OCI-LY7 (cell line): ENCODE data around the gene PLEKHH2. TPM values are rescaled to one million over a fixed set of nuclear protein-coding genes. Genes with fewer than 3 reads are reported as not detected.

ENCODE experiments used
- Bru-seq: library from RNA; stranded (reverse); fragments of 400-500 nt; gene quantifications from one replicate; lab custom pipeline; 2021; lab: Mats Ljungman, UMichigan
- BruChase-seq, 2 experiments: library from RNA; stranded (reverse); fragments of 400-500 nt; gene quantifications; one replicate each; lab custom pipeline; 2021; lab: Mats Ljungman, UMichigan
- BruUV-seq: library from RNA; stranded (reverse); fragments of 400-500 nt; replicated peaks from 2 replicates; lab custom pipeline; 2021; lab: Mats Ljungman, UMichigan
- CTCF ChIA-PET: fragments of 300-600 bp; sonication (Branson Sonifier 250); formaldehyde crosslinking; loops from one replicate; lab custom pipeline; 2022; ENCODE audit warnings: antibody characterized with exemption; ENCODE audit not compliant: unreplicated experiment; lab: Charles Lee
- POLR2A ChIA-PET: fragments of 300-600 bp; sonication (Branson Sonifier 250); formaldehyde crosslinking; loops from one replicate; lab custom pipeline; 2022; ENCODE audit warnings: antibody characterized with exemption; lab: Charles Lee
- DNase-seq: peaks from one replicate; pipeline ENCODE4 v3.0.0-alpha.2; 2015; ENCODE audit warnings: low spot score
- H2AFZ ChIP-seq: fragments of 200-600 bp; sonication (generic), shearing (Covaris generic); 2 replicates; pipeline ENCODE4 v1.6.1; 2014; ENCODE audit warnings: mild to moderate bottlenecking, antibody characterized with exemption, low read length, moderate library complexity
- H3K27ac ChIP-seq: fragments of 200-600 bp; sonication (generic); 2 replicates; pipeline ENCODE4 v1.5.1; 2014; ENCODE audit warnings: mixed run types, low read depth, mild to moderate bottlenecking, moderate library complexity, low read length, inconsistent platforms; ENCODE audit not compliant: poor library complexity, severe bottlenecking
- H3K36me3 ChIP-seq: fragments of 200-600 bp; sonication (generic); 2 replicates; pipeline ENCODE4 v1.6.1; 2014; ENCODE audit warnings: mild to moderate bottlenecking, antibody characterized with exemption, low read length, moderate library complexity, mixed read lengths; ENCODE audit not compliant: insufficient read depth
- H3K4me1 ChIP-seq: fragments of 200-600 bp; sonication (generic); 2 replicates; pipeline ENCODE4 v1.5.1; 2014; ENCODE audit warnings: mild to moderate bottlenecking, low read length; ENCODE audit not compliant: insufficient read depth, poor library complexity, severe bottlenecking
- H3K4me2 ChIP-seq: fragments of 200-600 bp; sonication (generic); 2 replicates; pipeline ENCODE4 v1.6.1; 2014; ENCODE audit warnings: mild to moderate bottlenecking, low read length
- H3K4me3 ChIP-seq: fragments of 200-600 bp; sonication (generic); 2 replicates; pipeline ENCODE4 v1.5.1; 2014; ENCODE audit warnings: mild to moderate bottlenecking, low read depth, low read length; ENCODE audit not compliant: poor library complexity, severe bottlenecking
- H3K79me2 ChIP-seq: fragments of 200-600 bp; sonication (generic); 2 replicates; pipeline ENCODE4 v1.6.1; 2016; ENCODE audit warnings: low read depth, mild to moderate bottlenecking, low read length, moderate library complexity, mixed read lengths; ENCODE audit not compliant: insufficient read depth
- H3K9me2 ChIP-seq: fragments of 200-600 bp; sonication (generic); 2 replicates; pipeline ENCODE4 v1.6.1; 2016; ENCODE audit warnings: mild to moderate bottlenecking, low read length, mixed read lengths; ENCODE audit not compliant: insufficient read depth
- H3K9me3 ChIP-seq: fragments of 200-600 bp; sonication (generic); 2 replicates; pipeline ENCODE4 v1.6.1; 2014; ENCODE audit warnings: mild to moderate bottlenecking, mixed run types, low read length, mixed read lengths
- H4K20me1 ChIP-seq: fragments of 200-600 bp; sonication (generic); 2 replicates; pipeline ENCODE4 v1.6.1; 2014; ENCODE audit warnings: mild to moderate bottlenecking, antibody characterized with exemption, low read length, moderate library complexity, mixed read lengths; ENCODE audit not compliant: insufficient read depth
- EZH2phosphoT487 ChIP-seq: fragments of 200-600 bp; sonication (generic); IDR thresholded peaks from 2 replicates; pipeline ENCODE4 v1.6.1; 2018; ENCODE audit warnings: low read depth, borderline replicate concordance, mild to moderate bottlenecking, mixed run types, antibody characterized with exemption, low read length, moderate library complexity, mixed read lengths
- intact Hi-C: fragments of 100-400 bp; cut with micrococcal nuclease; formaldehyde crosslinking; loops from one replicate; pipeline ENCODE4 v1.10.0; 2022; ENCODE audit not compliant: unreplicated experiment
- long read RNA-seq: library from polyadenylated mRNA; stranded (forward); transcript quantifications from one replicate; pipeline ENCODE4 v2.0.0, GENCODE V29; 2022
- total RNA-seq, 2 experiments: library from RNA; depleted of rRNA in 1 of 2; stranded (reverse); fragments of >200 nt in 1 of 2; shearing (Covaris generic) in 1 of 2; gene quantifications; 2 replicates each; pipeline ENCODE4 v1.2.3, GENCODE V29; 2014 to 2022
- TF ChIP-seq, protein P1 (sequence below): fragments of 200-600 bp; sonication (generic); conservative IDR thresholded peaks from 2 replicates; pipeline ENCODE4 v1.5.1; 2014; ENCODE audit warnings: mild to moderate bottlenecking, antibody characterized with exemption, low read length, moderate library complexity, mixed read lengths

The PLEKHH2 gene
- total RNA-seq (2014; rRNA removed; shearing (Covaris generic)) (0.88 and 1.5 TPM in 2 replicates), total RNA-seq (2022) (1.1 and 2.6 TPM in 2 replicates), Bru-seq, nascent RNA (percentile 26 among the genes with signal in this experiment), BruChase-seq, experiment 1, labeled RNA remaining after a 6-hour chase (percentile 27 among the genes with signal in this experiment), BruChase-seq, experiment 2, labeled RNA remaining after a 2-hour chase (percentile 25 among the genes with signal in this experiment)
- long read RNA-seq, partial matches to known transcripts: 0 of 1 reads
- long read RNA-seq, other reads (novel, unspliced or antisense): 1 of 1 reads

DNA sequence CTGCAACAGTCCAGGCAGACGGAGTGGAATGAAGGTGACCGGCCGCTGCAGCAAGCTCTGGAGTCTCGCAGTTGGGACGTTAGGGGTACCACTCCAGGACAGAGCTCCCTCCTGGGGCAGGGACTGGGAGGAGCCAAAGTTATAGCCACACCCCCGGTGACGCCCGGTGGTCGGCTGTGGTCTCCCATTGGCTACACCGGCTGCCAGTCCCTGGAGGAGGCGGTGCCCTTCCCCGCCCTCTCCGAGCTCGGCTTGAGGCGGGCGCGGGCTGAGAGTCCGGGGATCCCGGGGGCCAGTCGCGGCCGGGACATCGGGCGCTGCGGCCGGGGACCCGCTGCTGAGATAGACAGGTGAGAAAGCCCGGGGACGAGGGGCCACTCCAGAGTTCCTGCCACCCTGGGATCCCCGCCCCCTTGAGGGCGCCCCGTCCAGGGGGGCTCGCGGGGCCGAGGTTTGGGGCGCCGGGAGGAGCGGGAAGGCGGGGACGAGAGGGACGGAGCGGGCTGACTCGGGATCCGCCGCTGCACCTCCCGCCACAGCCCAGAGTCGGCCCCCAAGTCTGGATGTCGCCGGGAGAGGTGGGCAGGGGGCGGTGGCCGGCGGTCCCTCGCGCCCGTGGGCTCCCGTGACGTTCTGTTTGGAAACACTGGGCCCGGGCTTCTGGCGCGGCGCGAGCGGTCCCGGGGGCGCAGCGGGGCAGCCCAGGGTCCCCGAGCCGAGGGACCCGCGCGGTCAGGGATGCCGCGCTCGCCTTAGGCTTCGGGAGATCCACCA, at the start of gene PLEKHH2:
Gene PLEKHH2, plus strand, starts transcription at position 231 of the 774 bp plus-strand sequence. CDS start 7,414 bp downstream, outside the sequence.
- H3K27ac ChIP-seq: peak within 1 kb of the TSS; percentile 63
- CTCF ChIA-PET: interaction anchor here (1.0 kb wide), 1 partner anchor 531 kb away, joined by 10 read pairs; the partner anchor contains the start of gene PPM1B
- TF ChIP-seq, protein P1, sequence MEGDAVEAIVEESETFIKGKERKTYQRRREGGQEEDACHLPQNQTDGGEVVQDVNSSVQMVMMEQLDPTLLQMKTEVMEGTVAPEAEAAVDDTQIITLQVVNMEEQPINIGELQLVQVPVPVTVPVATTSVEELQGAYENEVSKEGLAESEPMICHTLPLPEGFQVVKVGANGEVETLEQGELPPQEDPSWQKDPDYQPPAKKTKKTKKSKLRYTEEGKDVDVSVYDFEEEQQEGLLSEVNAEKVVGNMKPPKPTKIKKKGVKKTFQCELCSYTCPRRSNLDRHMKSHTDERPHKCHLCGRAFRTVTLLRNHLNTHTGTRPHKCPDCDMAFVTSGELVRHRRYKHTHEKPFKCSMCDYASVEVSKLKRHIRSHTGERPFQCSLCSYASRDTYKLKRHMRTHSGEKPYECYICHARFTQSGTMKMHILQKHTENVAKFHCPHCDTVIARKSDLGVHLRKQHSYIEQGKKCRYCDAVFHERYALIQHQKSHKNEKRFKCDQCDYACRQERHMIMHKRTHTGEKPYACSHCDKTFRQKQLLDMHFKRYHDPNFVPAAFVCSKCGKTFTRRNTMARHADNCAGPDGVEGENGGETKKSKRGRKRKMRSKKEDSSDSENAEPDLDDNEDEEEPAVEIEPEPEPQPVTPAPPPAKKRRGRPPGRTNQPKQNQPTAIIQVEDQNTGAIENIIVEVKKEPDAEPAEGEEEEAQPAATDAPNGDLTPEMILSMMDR: no peak
- no peak for TF ChIP-seq EZH2phosphoT487
- no peaks in the 10 kb centered on the region for H3K9me2 ChIP-seq
- POLR2A ChIA-PET: interaction anchor here (0.7 to 1.0 kb wide), 4 partner anchors 14 to 64 kb away, joined by 3 to 4 read pairs (median 3); partner anchors contain the start of gene THADA
- H3K36me3 ChIP-seq: no peaks in the 10 kb centered on the region
- H3K4me2 ChIP-seq: peak within 1 kb of the TSS; percentile 75
- peak within 1 kb of the TSS; percentile 70 for H3K4me3 ChIP-seq
- H3K9me3 ChIP-seq: no peaks in the 10 kb centered on the region
- intact Hi-C loops: no loop called here
- H4K20me1 ChIP-seq: no peaks in the 10 kb centered on the region
- H3K4me1 ChIP-seq: peaks cover 22% of the 10 kb centered on the region
- BruUV-seq: no TSS peak
- peak; percentile 90 for DNase-seq
- H2AFZ ChIP-seq: peak within 1 kb of the TSS; percentile 100
- H3K79me2 ChIP-seq: no peaks in the 10 kb centered on the region

DNA sequence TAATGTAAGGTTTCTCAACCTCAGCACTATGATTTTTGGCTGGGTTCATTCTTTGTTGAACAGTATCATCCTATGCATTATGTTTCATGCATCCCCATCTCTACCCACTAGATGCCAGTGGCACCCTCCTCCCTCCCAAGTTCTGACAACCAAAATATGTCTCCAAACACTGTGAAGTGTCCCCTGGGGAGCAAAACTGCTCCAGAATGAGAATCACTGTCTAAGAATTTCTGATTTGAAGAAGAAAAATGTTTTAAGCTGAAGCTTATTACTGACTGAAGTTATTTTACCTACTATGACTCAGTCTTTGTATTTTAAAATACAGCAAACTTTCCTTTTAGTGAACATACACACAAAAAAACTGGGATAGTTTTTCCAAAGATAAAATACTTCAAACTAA, 44.6 kb upstream of the PLEKHH2 start:
- Histone ChIP-seq H3K9me3 (no peaks in the 10 kb centered on the region; the same call in 1 of the 2 replicates), H3K4me3 (no peak overlapping the region), H3K27ac (no peak overlapping the region), H2AFZ (no peak overlapping the region), H4K20me1 (no peaks in the 10 kb centered on the region), H3K4me2 (no peak overlapping the region), H3K4me1 (peaks cover 12% of the 10 kb centered on the region), H3K36me3 (peaks cover 48% of the 10 kb centered on the region), H3K79me2 (peaks cover 18% of the 10 kb centered on the region), H3K9me2 (no peaks in the 10 kb centered on the region)
- TF ChIP-seq EZH2phosphoT487: no peak
- TF ChIP-seq, protein P1: no peak
- POLR2A ChIA-PET: interaction anchor here (0.6 to 1.5 kb wide), 2 partner anchors 15 to 55 kb away, joined by 3 to 4 read pairs; no protein-coding TSS in a partner anchor
- DNase-seq: no peak
- BruUV-seq: no TSS peak
- CTCF ChIA-PET: no interaction called here
- intact Hi-C loops: no loop called here
